HEK293 (cell line): ENCODE measurements around the gene IFNL1.
A peak's percentile ranks its signal among the peaks of the same experiment; 100 is the strongest.

ENCODE experiments used
- BCL11A ChIP-seq: fragments of 450-650 bp; formaldehyde crosslinking; IDR thresholded peaks from 2 replicates; pipeline ENCODE4 v1.5.1; 2016; ENCODE audit warnings: low read depth, missing biosample characterization, missing genetic modification characterization
- BCL11B ChIP-seq: fragments of 450-650 bp; formaldehyde crosslinking; IDR thresholded peaks from 2 replicates; pipeline ENCODE4 v1.5.1; 2016; ENCODE audit warnings: low read depth, missing biosample characterization, missing genetic modification characterization
- GLIS2 ChIP-seq: fragments of 450-650 bp; formaldehyde crosslinking; IDR thresholded peaks from 2 replicates; pipeline ENCODE4 v1.5.1; 2016; ENCODE audit warnings: missing biosample characterization, missing genetic modification characterization
- HOXC10 ChIP-seq: sonication (generic); formaldehyde crosslinking; IDR thresholded peaks from 2 replicates; pipeline ENCODE4 v1.8.1; 2023; ENCODE audit warnings: mild to moderate bottlenecking, missing genetic modification reagents
- IKZF3 ChIP-seq: fragments of 450-650 bp; IDR thresholded peaks from 2 replicates; pipeline ENCODE4 v1.5.0; 2018; ENCODE audit warnings: missing biosample characterization, mild to moderate bottlenecking, missing genetic modification characterization, moderate library complexity
- KLF1 ChIP-seq: fragments of 450-650 bp; formaldehyde crosslinking; IDR thresholded peaks from 2 replicates; pipeline ENCODE4 v1.5.1; 2016; ENCODE audit warnings: missing biosample characterization, missing genetic modification characterization
- RBAK ChIP-seq: fragments of 450-650 bp; formaldehyde crosslinking; IDR thresholded peaks from 2 replicates; pipeline ENCODE4 v1.5.1; 2016; ENCODE audit warnings: missing biosample characterization, missing genetic modification characterization
- SP3 ChIP-seq: fragments of 450-650 bp; formaldehyde crosslinking; IDR thresholded peaks from 2 replicates; pipeline ENCODE4 v1.5.1; 2016; ENCODE audit warnings: missing biosample characterization, missing genetic modification characterization
- TRIM28 ChIP-seq: IDR thresholded peaks from 2 replicates; pipeline ENCODE4 v1.6.1; 2011; ENCODE audit warnings: low read length, control low read depth, borderline replicate concordance
- YY1 ChIP-seq: fragments of 450-650 bp; formaldehyde crosslinking; IDR thresholded peaks from 2 replicates; pipeline ENCODE4 v1.5.1; 2018; ENCODE audit warnings: missing biosample characterization, missing genetic modification characterization
- ZBTB1 ChIP-seq: fragments of 450-650 bp; formaldehyde crosslinking; IDR thresholded peaks from 2 replicates; pipeline ENCODE4 v1.5.1; 2016; ENCODE audit warnings: missing biosample characterization, missing genetic modification characterization
- ZBTB48 ChIP-seq: fragments of 450-650 bp; formaldehyde crosslinking; IDR thresholded peaks from 2 replicates; pipeline ENCODE4 v1.5.1; 2016; ENCODE audit warnings: missing biosample characterization, missing genetic modification characterization
- ZEB2 ChIP-seq: fragments of 450-650 bp; formaldehyde crosslinking; IDR thresholded peaks from 2 replicates; pipeline ENCODE4 v1.5.1; 2016; ENCODE audit warnings: missing biosample characterization, missing genetic modification characterization
- ZIC2 ChIP-seq: fragments of 450-650 bp; formaldehyde crosslinking; IDR thresholded peaks from 2 replicates; pipeline ENCODE4 v1.5.1; 2016; ENCODE audit warnings: missing biosample characterization, missing genetic modification characterization
- ZNF112 ChIP-seq: fragments of 450-650 bp; formaldehyde crosslinking; IDR thresholded peaks from 2 replicates; pipeline ENCODE4 v1.5.0; 2017; ENCODE audit warnings: missing biosample characterization, missing genetic modification characterization
- ZNF214 ChIP-seq: fragments of 450-650 bp; formaldehyde crosslinking; IDR thresholded peaks from 2 replicates; pipeline ENCODE4 v1.5.1; 2017; ENCODE audit warnings: missing biosample characterization, mild to moderate bottlenecking, missing genetic modification characterization, borderline replicate concordance
- ZNF239 ChIP-seq: fragments of 450-650 bp; formaldehyde crosslinking; IDR thresholded peaks from 2 replicates; pipeline ENCODE4 v1.5.1; 2016; ENCODE audit warnings: missing biosample characterization, missing genetic modification characterization
- ZNF274 ChIP-seq, 2 experiments: fragments of 200-500 bp in 1 of 2; fragments of 450-650 bp in 1 of 2; sonication (Bioruptor generic) in 1 of 2; formaldehyde crosslinking in 1 of 2; IDR thresholded peaks; 2 replicates each; pipeline versions ENCODE4 v1.5.1 to v1.6.1; 2014 to 2016; ENCODE audit warnings: borderline replicate concordance in 1 of 2, inconsistent platforms in 1 of 2, low read length in 1 of 2, missing biosample characterization in 1 of 2, missing genetic modification characterization in 1 of 2
- ZNF37A ChIP-seq: fragments of 450-650 bp; IDR thresholded peaks from 2 replicates; pipeline ENCODE4 v1.5.1; 2018; ENCODE audit warnings: missing biosample characterization, missing genetic modification characterization
- ZNF600 ChIP-seq: fragments of 450-650 bp; formaldehyde crosslinking; IDR thresholded peaks from 2 replicates; pipeline ENCODE4 v1.5.1; 2016; ENCODE audit warnings: missing biosample characterization, missing genetic modification characterization
- ZNF654 ChIP-seq: fragments of 450-650 bp; formaldehyde crosslinking; IDR thresholded peaks from 2 replicates; pipeline ENCODE4 v1.5.1; 2016; ENCODE audit warnings: low read depth, missing biosample characterization, missing genetic modification characterization
- ZSCAN30 ChIP-seq: fragments of 450-650 bp; IDR thresholded peaks from 2 replicates; pipeline ENCODE4 v1.5.1; 2018; ENCODE audit warnings: missing biosample characterization, mild to moderate bottlenecking, missing genetic modification characterization, moderate library complexity
- TF ChIP-seq, protein P1 (sequence below): fragments of 450-650 bp; formaldehyde crosslinking; IDR thresholded peaks from 2 replicates; pipeline ENCODE4 v1.5.1; 2016; ENCODE audit warnings: missing biosample characterization, missing genetic modification characterization
- TF ChIP-seq, protein P2 (sequence below): fragments of 450-650 bp; formaldehyde crosslinking; optimal IDR thresholded peaks from 2 replicates; pipeline ENCODE3; 2016; ENCODE audit warnings: missing biosample characterization, mild to moderate bottlenecking, missing genetic modification characterization
- TF ChIP-seq, protein P3 (sequence below): fragments of 450-650 bp; formaldehyde crosslinking; IDR thresholded peaks from 2 replicates; pipeline ENCODE4 v1.5.1; 2016; ENCODE audit warnings: missing biosample characterization, missing genetic modification characterization
- TF ChIP-seq, protein P4 (sequence below): fragments of 450-650 bp; formaldehyde crosslinking; IDR thresholded peaks from 2 replicates; pipeline ENCODE4 v1.5.1; 2016; ENCODE audit warnings: missing biosample characterization, missing genetic modification characterization
- TF ChIP-seq, protein P5 (sequence below): fragments of 450-650 bp; formaldehyde crosslinking; IDR thresholded peaks from 2 replicates; pipeline ENCODE4 v1.5.1; 2017; ENCODE audit warnings: missing biosample characterization, missing genetic modification characterization
- TF ChIP-seq, protein P6 (sequence below): fragments of 450-650 bp; formaldehyde crosslinking; IDR thresholded peaks from 2 replicates; pipeline ENCODE4 v1.5.1; 2016; ENCODE audit warnings: missing biosample characterization, missing genetic modification characterization, low read depth
- TF ChIP-seq, protein P7 (sequence below): fragments of 450-650 bp; formaldehyde crosslinking; IDR thresholded peaks from 2 replicates; pipeline ENCODE4 v1.5.1; 2016; ENCODE audit warnings: missing biosample characterization, missing genetic modification characterization

IFNL1 gene

DNA sequence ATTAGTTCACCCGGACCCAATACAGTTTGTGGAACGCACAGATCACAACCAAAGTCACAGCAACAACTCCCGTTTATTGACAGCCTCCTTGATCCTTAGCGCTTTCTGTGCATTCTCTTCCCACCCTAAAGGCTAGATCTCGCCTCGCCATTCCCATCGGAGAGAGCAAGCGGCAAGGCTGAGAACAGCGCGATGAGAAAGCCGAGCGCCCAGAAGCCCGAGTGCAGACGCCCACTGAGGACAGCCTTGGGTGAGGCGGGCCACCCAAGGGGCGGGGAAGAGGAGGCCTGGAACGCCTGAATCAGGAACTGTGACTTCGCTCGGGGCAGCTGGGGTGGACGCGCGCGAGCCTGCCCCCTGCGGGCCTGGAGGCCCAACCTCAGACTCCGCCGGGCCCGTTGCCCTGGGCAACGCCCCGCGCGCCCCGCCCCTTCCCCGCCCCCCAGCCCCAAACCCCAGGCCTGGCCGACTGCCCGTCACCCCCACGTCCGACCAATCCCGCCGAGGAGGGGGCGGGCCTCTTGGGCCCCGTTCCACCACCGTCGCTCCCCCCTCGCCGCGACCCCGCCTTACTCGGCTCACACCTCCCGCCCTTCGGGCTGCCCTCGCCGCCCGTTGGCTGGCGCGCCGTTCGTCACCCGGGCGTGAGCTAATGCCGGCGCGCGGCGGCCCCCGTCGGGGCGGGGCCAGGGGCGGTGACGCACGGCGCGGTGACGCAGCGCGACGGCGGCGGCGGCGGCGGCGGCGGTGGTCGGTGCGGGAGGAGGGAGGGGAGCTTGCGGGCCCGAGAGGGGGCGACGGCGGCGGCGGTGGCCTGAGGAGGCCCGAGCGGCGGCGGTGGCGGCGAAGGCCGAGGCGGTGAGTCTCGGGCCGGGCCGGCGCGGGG lies 45.8 kb downstream of the IFNL1 start, which contains the start of gene SAMD4B (continued):
- peak; percentile 99 for TF ChIP-seq ZSCAN30 (tag by site-specific recombination)
- TF ChIP-seq, protein P1, sequence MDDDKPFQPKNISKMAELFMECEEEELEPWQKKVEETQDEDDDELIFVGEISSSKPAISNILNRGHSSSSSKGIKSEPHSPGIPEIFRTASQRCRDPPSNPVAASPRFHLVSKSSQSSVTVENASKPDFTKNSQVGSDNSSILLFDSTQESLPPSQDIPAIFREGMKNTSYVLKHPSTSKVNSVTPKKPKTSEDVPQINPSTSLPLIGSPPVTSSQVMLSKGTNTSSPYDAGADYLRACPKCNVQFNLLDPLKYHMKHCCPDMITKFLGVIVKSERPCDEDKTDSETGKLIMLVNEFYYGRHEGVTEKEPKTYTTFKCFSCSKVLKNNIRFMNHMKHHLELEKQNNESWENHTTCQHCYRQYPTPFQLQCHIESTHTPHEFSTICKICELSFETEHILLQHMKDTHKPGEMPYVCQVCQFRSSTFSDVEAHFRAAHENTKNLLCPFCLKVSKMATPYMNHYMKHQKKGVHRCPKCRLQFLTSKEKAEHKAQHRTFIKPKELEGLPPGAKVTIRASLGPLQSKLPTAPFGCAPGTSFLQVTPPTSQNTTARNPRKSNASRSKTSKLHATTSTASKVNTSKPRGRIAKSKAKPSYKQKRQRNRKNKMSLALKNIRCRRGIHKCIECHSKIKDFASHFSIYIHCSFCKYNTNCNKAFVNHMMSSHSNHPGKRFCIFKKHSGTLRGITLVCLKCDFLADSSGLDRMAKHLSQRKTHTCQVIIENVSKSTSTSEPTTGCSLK (tag by site-specific recombination) = no peak
- TF ChIP-seq, protein P2, sequence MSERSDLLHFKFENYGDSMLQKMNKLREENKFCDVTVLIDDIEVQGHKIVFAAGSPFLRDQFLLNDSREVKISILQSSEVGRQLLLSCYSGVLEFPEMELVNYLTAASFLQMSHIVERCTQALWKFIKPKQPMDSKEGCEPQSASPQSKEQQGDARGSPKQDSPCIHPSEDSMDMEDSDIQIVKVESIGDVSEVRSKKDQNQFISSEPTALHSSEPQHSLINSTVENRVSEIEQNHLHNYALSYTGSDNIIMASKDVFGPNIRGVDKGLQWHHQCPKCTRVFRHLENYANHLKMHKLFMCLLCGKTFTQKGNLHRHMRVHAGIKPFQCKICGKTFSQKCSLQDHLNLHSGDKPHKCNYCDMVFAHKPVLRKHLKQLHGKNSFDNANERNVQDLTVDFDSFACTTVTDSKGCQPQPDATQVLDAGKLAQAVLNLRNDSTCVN (tag by site-specific recombination) = peak; percentile 76
- TF ChIP-seq SP3 (tag by site-specific recombination) = peak; percentile 99
- TF ChIP-seq YY1 (tag by site-specific recombination) = no peak
- no peak for TF ChIP-seq ZNF239
- TF ChIP-seq ZNF274 (IDR thresholded peaks at IDR 0.05; ENCODE audit: low read length) = no peak
- no peak for TF ChIP-seq ZNF274 (tag by site-specific recombination; IDR thresholded peaks at IDR 0.05; ENCODE audit: borderline replicate concordance)
- peak; percentile 87 for TF ChIP-seq ZEB2
- no peak for TF ChIP-seq ZNF37A (tag by site-specific recombination)
- TF ChIP-seq ZNF654 (tag by site-specific recombination) = no peak
- TF ChIP-seq ZBTB1 (tag by site-specific recombination) = no peak; the same call in 1 of the 2 replicates
- TF ChIP-seq, protein P3, sequence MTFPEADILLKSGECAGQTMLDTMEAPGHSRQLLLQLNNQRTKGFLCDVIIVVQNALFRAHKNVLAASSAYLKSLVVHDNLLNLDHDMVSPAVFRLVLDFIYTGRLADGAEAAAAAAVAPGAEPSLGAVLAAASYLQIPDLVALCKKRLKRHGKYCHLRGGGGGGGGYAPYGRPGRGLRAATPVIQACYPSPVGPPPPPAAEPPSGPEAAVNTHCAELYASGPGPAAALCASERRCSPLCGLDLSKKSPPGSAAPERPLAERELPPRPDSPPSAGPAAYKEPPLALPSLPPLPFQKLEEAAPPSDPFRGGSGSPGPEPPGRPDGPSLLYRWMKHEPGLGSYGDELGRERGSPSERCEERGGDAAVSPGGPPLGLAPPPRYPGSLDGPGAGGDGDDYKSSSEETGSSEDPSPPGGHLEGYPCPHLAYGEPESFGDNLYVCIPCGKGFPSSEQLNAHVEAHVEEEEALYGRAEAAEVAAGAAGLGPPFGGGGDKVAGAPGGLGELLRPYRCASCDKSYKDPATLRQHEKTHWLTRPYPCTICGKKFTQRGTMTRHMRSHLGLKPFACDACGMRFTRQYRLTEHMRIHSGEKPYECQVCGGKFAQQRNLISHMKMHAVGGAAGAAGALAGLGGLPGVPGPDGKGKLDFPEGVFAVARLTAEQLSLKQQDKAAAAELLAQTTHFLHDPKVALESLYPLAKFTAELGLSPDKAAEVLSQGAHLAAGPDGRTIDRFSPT = peak; percentile 85
- TF ChIP-seq ZNF600 = peak; percentile 69; the same call in 1 of the 2 replicates
- peak; percentile 84; the same call in 1 of the 2 replicates for TF ChIP-seq BCL11B (tag by site-specific recombination)
- TF ChIP-seq BCL11A (tag by site-specific recombination) = peak; percentile 66; the same call in 1 of the 2 replicates
- TF ChIP-seq, protein P4, sequence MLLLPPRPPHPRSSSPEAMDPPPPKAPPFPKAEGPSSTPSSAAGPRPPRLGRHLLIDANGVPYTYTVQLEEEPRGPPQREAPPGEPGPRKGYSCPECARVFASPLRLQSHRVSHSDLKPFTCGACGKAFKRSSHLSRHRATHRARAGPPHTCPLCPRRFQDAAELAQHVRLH (tag by site-specific recombination) = peak; percentile 80
- TF ChIP-seq GLIS2 (tag by site-specific recombination) = peak; percentile 98
- peak; percentile 71 for TF ChIP-seq ZIC2
- no peak; the same call in none of the 2 replicates for TF ChIP-seq ZBTB48
- no peak for TF ChIP-seq ZNF112 (tag by site-specific recombination)
- peak; percentile 95 for TF ChIP-seq KLF1 (tag by site-specific recombination)
- TF ChIP-seq, protein P5, sequence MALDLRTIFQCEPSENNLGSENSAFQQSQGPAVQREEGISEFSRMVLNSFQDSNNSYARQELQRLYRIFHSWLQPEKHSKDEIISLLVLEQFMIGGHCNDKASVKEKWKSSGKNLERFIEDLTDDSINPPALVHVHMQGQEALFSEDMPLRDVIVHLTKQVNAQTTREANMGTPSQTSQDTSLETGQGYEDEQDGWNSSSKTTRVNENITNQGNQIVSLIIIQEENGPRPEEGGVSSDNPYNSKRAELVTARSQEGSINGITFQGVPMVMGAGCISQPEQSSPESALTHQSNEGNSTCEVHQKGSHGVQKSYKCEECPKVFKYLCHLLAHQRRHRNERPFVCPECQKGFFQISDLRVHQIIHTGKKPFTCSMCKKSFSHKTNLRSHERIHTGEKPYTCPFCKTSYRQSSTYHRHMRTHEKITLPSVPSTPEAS (tag by site-specific recombination) = peak; percentile 38; the same call in 1 of the 2 replicates
- TF ChIP-seq, protein P6, sequence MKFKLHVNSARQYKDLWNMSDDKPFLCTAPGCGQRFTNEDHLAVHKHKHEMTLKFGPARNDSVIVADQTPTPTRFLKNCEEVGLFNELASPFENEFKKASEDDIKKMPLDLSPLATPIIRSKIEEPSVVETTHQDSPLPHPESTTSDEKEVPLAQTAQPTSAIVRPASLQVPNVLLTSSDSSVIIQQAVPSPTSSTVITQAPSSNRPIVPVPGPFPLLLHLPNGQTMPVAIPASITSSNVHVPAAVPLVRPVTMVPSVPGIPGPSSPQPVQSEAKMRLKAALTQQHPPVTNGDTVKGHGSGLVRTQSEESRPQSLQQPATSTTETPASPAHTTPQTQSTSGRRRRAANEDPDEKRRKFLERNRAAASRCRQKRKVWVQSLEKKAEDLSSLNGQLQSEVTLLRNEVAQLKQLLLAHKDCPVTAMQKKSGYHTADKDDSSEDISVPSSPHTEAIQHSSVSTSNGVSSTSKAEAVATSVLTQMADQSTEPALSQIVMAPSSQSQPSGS (tag by site-specific recombination) = no peak
- TF ChIP-seq, protein P7, sequence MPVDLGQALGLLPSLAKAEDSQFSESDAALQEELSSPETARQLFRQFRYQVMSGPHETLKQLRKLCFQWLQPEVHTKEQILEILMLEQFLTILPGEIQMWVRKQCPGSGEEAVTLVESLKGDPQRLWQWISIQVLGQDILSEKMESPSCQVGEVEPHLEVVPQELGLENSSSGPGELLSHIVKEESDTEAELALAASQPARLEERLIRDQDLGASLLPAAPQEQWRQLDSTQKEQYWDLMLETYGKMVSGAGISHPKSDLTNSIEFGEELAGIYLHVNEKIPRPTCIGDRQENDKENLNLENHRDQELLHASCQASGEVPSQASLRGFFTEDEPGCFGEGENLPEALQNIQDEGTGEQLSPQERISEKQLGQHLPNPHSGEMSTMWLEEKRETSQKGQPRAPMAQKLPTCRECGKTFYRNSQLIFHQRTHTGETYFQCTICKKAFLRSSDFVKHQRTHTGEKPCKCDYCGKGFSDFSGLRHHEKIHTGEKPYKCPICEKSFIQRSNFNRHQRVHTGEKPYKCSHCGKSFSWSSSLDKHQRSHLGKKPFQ = no peak
- peak; percentile 75 for TF ChIP-seq IKZF3
- no peak for TF ChIP-seq HOXC10 (CRISPR knock-in tag)
- no peak for TF ChIP-seq ZNF214 (tag by site-specific recombination)
- TF ChIP-seq TRIM28 = peak; percentile 97
- TF ChIP-seq RBAK = no peak
